ENCODE measurements around the gene TCEA3. TPM values are rescaled to one million over a fixed set of nuclear protein-coding genes. Genes with fewer than 3 reads are reported as not detected.

Gene TCEA3
- total RNA-seq, 4 donors from 2014 or later = 21.4 to 45.8 (median 26.6) TPM

DNA sequence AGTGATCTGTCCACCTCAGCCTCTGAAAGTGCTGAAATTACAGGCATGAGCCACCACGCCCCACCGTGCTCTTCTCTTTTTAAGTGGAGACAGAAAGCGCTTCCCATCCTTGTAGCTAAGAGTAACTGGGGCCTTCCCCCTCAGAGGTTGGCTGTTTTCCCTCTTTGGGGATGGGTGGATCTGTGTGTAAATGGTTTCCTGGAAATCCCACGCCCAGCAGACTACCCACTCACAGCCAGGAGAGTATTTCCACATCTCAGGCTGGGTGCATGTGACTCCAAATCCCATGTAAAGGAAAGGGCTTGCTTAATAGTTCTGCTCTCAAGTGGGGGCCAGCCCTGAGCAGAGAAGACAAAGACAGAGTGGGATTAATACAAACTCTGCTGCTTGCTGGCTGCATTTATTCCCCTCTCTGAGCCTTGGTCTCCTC lies 19.6 kb upstream of the TCEA3 start:
- H3K27ac ChIP-seq = peak overlapping the region in 3 of 4 donors; percentile 33 to 58 (median 53)
- H3K36me3 ChIP-seq = peaks cover 0 to 79% of the 10 kb centered on the region in 2 donors
- H3K4me3 ChIP-seq = no peak overlapping the region

GRCh38 chr1:23442751-23443150 lies 18.2 kb upstream of the TCEA3 start:
- Histone ChIP-seq H3K36me3 (peaks cover 0 to 77% of the 10 kb centered on the region in 2 donors), H3K4me1 (peaks cover 0 to 22% (median 0%) of the 10 kb centered on the region in 3 donors), H3K27ac (no peak overlapping the region), H3K9me3 (no peaks in the 10 kb centered on the region), H3K4me3 (no peak overlapping the region), H3K27me3 (no peaks in the 10 kb centered on the region)
- WGBS, 2 donors (ENCODE audit: low coverage in 1 of 2) = 40 to 67% methylated on average over 2 to 3 of the region's 3 CpGs
- TF ChIP-seq POLR2AphosphoS5 (IDR thresholded peaks at IDR 0.05) = no peak
- TF ChIP-seq EP300 (IDR thresholded peaks at IDR 0.05) = no peak
- TF ChIP-seq, protein P1, sequence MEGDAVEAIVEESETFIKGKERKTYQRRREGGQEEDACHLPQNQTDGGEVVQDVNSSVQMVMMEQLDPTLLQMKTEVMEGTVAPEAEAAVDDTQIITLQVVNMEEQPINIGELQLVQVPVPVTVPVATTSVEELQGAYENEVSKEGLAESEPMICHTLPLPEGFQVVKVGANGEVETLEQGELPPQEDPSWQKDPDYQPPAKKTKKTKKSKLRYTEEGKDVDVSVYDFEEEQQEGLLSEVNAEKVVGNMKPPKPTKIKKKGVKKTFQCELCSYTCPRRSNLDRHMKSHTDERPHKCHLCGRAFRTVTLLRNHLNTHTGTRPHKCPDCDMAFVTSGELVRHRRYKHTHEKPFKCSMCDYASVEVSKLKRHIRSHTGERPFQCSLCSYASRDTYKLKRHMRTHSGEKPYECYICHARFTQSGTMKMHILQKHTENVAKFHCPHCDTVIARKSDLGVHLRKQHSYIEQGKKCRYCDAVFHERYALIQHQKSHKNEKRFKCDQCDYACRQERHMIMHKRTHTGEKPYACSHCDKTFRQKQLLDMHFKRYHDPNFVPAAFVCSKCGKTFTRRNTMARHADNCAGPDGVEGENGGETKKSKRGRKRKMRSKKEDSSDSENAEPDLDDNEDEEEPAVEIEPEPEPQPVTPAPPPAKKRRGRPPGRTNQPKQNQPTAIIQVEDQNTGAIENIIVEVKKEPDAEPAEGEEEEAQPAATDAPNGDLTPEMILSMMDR (IDR thresholded peaks at IDR 0.05) = no peak
- TF ChIP-seq POLR2A (IDR thresholded peaks at IDR 0.05) = no peak
- no peak for ATAC-seq

More for the DNA sequence above, 19.6 kb upstream of the TCEA3 start:
- ATAC-seq = peak; percentile 94
- Histone ChIP-seq H3K4me1 (peaks cover 0 to 22% (median 0%) of the 10 kb centered on the region in 3 donors), H3K27me3 (no peaks in the 10 kb centered on the region), H3K9me3 (no peaks in the 10 kb centered on the region)
- WGBS, 2 donors (ENCODE audit: low coverage in 1 of 2) = 82% methylated on average over 3 of the region's 4 CpGs; no CpG with 5 or more reads in 1 of the 2 donors
- no peak for TF ChIP-seq EP300 (IDR thresholded peaks at IDR 0.05)
- peak; percentile 65 for TF ChIP-seq POLR2AphosphoS5 (IDR thresholded peaks at IDR 0.05)
- TF ChIP-seq POLR2A (IDR thresholded peaks at IDR 0.05) = no peak

GRCh38 chr1:23441446-23442148 lies 17.0 kb upstream of the TCEA3 start:
- TF ChIP-seq POLR2AphosphoS5 (IDR thresholded peaks at IDR 0.05) (no peak), POLR2A (IDR thresholded peaks at IDR 0.05) (no peak), EP300 (IDR thresholded peaks at IDR 0.05) (no peak)
- TF ChIP-seq, protein P1 (IDR thresholded peaks at IDR 0.05) = no peak
- 73 to 84% methylated on average over 3 to 4 of the region's 8 CpGs for WGBS, 2 donors (ENCODE audit: low coverage in 1 of 2)
- Histone ChIP-seq H3K27me3 (no peaks in the 10 kb centered on the region), H3K27ac (peak overlapping the region in 1 of 4 donors; percentile 2), H3K36me3 (peaks cover 0 to 88% of the 10 kb centered on the region in 2 donors), H3K9me3 (no peaks in the 10 kb centered on the region), H3K4me3 (no peak overlapping the region), H3K4me1 (peaks cover 0 to 22% (median 0%) of the 10 kb centered on the region in 3 donors)
- no peak for ATAC-seq

- no peak overlapping the region for H3K4me3 ChIP-seq
- H3K4me1 ChIP-seq = peaks cover 0 to 6% (median 0%) of the 10 kb centered on the region in 3 donors
- H3K36me3 ChIP-seq = peaks cover 0 to 96% of the 10 kb centered on the region in 2 donors
- H3K9me3 ChIP-seq = no peaks in the 10 kb centered on the region
- no peak for ATAC-seq
- WGBS, 2 donors (ENCODE audit: low coverage in 1 of 2) = 87 to 88% methylated on average over 6 to 8 of the region's 8 CpGs
- H3K27me3 ChIP-seq = no peaks in the 10 kb centered on the region
- TF ChIP-seq POLR2A (IDR thresholded peaks at IDR 0.05) (no peak), POLR2AphosphoS5 (IDR thresholded peaks at IDR 0.05) (no peak), EP300 (IDR thresholded peaks at IDR 0.05) (no peak)
- TF ChIP-seq, protein P1 (IDR thresholded peaks at IDR 0.05) = no peak
- H3K27ac ChIP-seq = no peak overlapping the region
Measured at GRCh38 chr1:23438545-23438944, 14.0 kb upstream of the TCEA3 start.

- Histone ChIP-seq H3K27me3 (no peaks in the 10 kb centered on the region), H3K9me3 (no peaks in the 10 kb centered on the region), H3K36me3 (peaks cover 0 to 97% of the 10 kb centered on the region in 2 donors), H3K4me3 (no peak overlapping the region), H3K4me1 (no peaks in the 10 kb centered on the region), H3K27ac (no peak overlapping the region)
- no CpG with 5 or more reads among the region's 13 CpGs for WGBS, 2 donors (ENCODE audit: low coverage in 1 of 2)
- ATAC-seq = no peak
- no peak for TF ChIP-seq EP300 (IDR thresholded peaks at IDR 0.05)
- no peak for TF ChIP-seq POLR2AphosphoS5 (IDR thresholded peaks at IDR 0.05)
- TF ChIP-seq, protein P1 (IDR thresholded peaks at IDR 0.05) = no peak
- no peak for TF ChIP-seq POLR2A (IDR thresholded peaks at IDR 0.05)
Measured at GRCh38 chr1:23437355-23437664, 12.8 kb upstream of the TCEA3 start.

Measured in gastroesophageal sphincter (tissue), 4 donors.